Neural crest cell (in vitro differentiated cells): ENCODE data around the gene MGME1. TPM values are rescaled to one million over a fixed set of nuclear protein-coding genes. Genes with fewer than 3 reads are reported as not detected.

Experiments
- DNase-seq: peaks from one replicate; pipeline ENCODE4 v3.0.0; 2021; ENCODE audit warnings: low read depth, mixed read lengths, low spot score
- H3K27ac Mint-ChIP-seq: one replicate; pipeline ENCODE4 v1.8.0; 2021; ENCODE audit warnings: mild to moderate bottlenecking, mixed read lengths; ENCODE audit not compliant: unreplicated experiment
- H3K27me3 Mint-ChIP-seq: 2 replicates; pipeline ENCODE4 v1.8.0; 2021; ENCODE audit warnings: low read depth, mild to moderate bottlenecking, mixed read lengths
- H3K36me3 Mint-ChIP-seq: 2 replicates; pipeline ENCODE4 v1.8.0; 2021; ENCODE audit warnings: low read depth, mild to moderate bottlenecking, mixed read lengths
- H3K4me1 Mint-ChIP-seq: 2 replicates; pipeline ENCODE4 v1.8.0; 2021; ENCODE audit warnings: mixed read lengths
- H3K4me3 Mint-ChIP-seq: one replicate; pipeline ENCODE4 v1.8.0; 2021; ENCODE audit warnings: mild to moderate bottlenecking, mixed read lengths
- H3K9me3 Mint-ChIP-seq: 2 replicates; pipeline ENCODE4 v1.8.0; 2021; ENCODE audit warnings: mixed read lengths
- CTCF ChIP-seq: fragments of 200-600 bp; sonication (generic); conservative IDR thresholded peaks from 2 replicates; pipeline ENCODE4 v1.5.0; 2021; ENCODE audit warnings: antibody characterized with exemption, mild to moderate bottlenecking
- total RNA-seq: library from RNA; stranded (reverse); gene quantifications from 2 replicates; pipeline ENCODE4 v1.2.1, GENCODE V29; 2021

The MGME1 gene
- total RNA-seq, 1 donor from 2014 or later = 35.2 TPM

GRCh38 chr20:17999566-17999965 lies 30.7 kb downstream of the MGME1 start:
- H3K27me3 Mint-ChIP-seq = peaks cover 4% of the 10 kb centered on the region
- TF ChIP-seq CTCF = no peak
- no peak for DNase-seq
- H3K9me3 Mint-ChIP-seq = no peaks in the 10 kb centered on the region
- no peaks in the 10 kb centered on the region for H3K36me3 Mint-ChIP-seq
- H3K27ac Mint-ChIP-seq = peak overlapping the region; percentile 36
- peaks cover 11% of the 10 kb centered on the region for H3K4me1 Mint-ChIP-seq
- H3K4me3 Mint-ChIP-seq = no peak overlapping the region

GRCh38 chr20:18001131-18001921 lies 32.5 kb downstream of the MGME1 start:
- H3K4me1 Mint-ChIP-seq = peaks cover 17% of the 10 kb centered on the region
- no peak overlapping the region for H3K4me3 Mint-ChIP-seq
- peaks cover 4% of the 10 kb centered on the region for H3K27me3 Mint-ChIP-seq
- no peak overlapping the region for H3K27ac Mint-ChIP-seq
- H3K36me3 Mint-ChIP-seq = no peaks in the 10 kb centered on the region
- no peak for DNase-seq
- TF ChIP-seq CTCF = no peak
- H3K9me3 Mint-ChIP-seq = no peaks in the 10 kb centered on the region

GRCh38 chr20:18003897-18004296 lies 35.1 kb downstream of the MGME1 start:
- DNase-seq = no peak
- Mint-ChIP-seq H3K4me3 (no peak overlapping the region), H3K27me3 (peaks cover 4% of the 10 kb centered on the region), H3K4me1 (peaks cover 17% of the 10 kb centered on the region), H3K27ac (no peak overlapping the region), H3K9me3 (no peaks in the 10 kb centered on the region), H3K36me3 (no peaks in the 10 kb centered on the region)
- no peak for TF ChIP-seq CTCF

- no peaks in the 10 kb centered on the region for H3K27me3 Mint-ChIP-seq
- no peaks in the 10 kb centered on the region for H3K9me3 Mint-ChIP-seq
- no peak overlapping the region for H3K27ac Mint-ChIP-seq
Observed at GRCh38 chr20:18004384-18005031, 35.7 kb downstream of the MGME1 start.

More at GRCh38 chr20:18004384-18005031, 35.7 kb downstream of the MGME1 start:
- H3K4me3 Mint-ChIP-seq = no peak overlapping the region
- peaks cover 17% of the 10 kb centered on the region for H3K4me1 Mint-ChIP-seq
- TF ChIP-seq CTCF = no peak
- no peaks in the 10 kb centered on the region for H3K36me3 Mint-ChIP-seq
- no peak for DNase-seq
